ENCODE measurements around the gene ODR4.
"Not testable (repeated sequence)": the region's sequence is repeated elsewhere in the genome, so short reads cannot be mapped to it uniquely, and the experiment has no call there.

GRCh38 chr1:186392711-186393110 lies 17.1 kb downstream of the ODR4 start:
- not testable (repeated sequence) for TF ChIP-seq CTCF, POLR2A, POLR2AphosphoS5, EP300 (IDR thresholded peaks at IDR 0.05)
